CD4-positive, alpha-beta T cell treated with Interferon alpha-2 for 1 hour (primary cell): ENCODE results near the gene CLDN9.
A peak's percentile ranks its signal among the peaks of the same experiment; 100 is the strongest.

Experiments used
- DNase-seq, 2 donors: peaks; one replicate each; pipeline ENCODE4 v3.0.0-alpha.2; 2020 to 2022

The CLDN9 gene

DNA sequence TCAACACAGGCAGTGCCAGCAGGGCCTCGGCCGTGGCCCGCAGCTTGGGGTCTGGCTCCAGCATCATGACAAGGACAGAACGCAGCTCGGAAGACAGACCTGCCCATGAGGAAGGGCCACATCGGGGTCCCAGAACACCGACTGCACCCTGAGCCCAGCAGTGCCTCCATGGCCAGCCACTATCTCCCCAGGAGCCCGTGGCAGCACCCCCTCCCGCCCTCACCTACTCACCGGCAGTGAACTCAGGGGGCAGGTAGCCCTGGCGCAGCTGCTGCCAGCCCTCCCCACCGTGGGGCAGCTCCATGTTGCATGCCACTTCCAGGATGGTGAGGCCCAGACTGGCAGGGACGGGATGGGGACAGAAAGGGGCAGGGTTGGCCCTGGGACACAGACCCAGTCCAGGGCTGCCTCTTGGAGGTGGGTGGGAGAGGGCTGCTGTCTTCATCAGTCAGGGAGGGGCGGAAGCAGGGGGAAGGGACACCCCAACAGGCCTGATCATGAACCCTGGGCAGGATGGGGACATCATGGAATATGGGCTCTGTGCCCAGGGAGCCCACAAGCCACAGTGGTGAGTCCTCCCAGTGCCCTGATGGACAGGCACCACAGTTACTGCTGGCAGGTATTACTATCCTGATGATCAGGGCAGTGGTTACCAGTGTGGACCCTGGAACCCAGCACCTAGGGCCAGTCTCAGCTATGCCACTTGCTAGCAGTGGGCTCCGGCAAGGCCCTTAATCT, 38.2 kb upstream of the CLDN9 start:
- no peak for DNase-seq

DNA sequence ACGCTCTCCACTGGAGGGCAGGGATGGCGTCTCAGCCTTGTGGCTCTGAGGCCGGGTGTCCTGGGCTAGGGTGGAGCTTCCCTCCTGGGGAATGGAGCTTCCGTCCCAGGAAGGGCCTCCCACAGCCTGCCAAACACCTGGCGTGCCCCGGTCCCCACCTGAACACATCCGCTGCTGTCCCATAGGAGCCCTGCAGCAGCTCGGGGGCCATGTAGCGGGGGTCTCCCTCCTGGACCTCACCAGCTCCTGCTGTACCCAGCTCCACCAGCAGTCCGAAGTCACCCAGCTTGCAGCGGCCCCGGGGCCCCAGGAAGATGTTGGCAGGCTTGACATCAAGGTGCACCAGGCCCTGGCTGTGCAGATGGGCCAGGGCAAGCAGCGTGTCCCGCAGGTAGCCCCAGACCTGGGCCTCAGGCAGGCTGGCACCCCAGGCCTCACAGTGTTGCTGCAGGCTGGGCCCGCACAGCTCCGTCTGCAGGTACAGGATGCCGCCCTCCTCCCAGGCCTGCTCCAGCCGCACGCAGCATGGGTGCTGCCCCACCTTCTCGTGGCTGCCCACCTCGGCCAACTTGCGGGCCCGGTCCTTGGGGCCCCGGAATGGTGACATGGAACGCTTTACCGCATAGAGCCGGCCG, 37.4 kb upstream of the CLDN9 start:
- DNase-seq = no peak

DNA sequence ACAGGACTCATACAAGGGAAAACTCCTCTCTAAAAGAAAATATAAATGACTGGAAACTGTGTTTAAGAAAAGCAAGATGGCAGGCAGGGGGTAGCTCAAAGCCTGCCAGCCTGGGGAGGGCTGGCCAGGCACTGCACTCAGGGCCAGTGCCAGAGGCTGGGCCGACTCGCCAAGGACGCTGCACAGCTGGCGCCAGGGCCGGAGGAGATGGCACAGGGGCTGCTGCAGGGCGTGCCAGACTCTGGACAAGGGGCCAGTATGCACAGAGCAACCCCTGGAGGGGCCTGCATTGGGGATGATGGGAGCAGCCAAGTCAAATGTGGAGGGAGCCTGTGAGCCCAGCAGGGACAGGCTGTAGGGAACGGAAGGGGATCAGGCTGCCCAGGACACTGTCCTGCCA, 36.5 kb upstream of the CLDN9 start:
- no peak for DNase-seq

DNA sequence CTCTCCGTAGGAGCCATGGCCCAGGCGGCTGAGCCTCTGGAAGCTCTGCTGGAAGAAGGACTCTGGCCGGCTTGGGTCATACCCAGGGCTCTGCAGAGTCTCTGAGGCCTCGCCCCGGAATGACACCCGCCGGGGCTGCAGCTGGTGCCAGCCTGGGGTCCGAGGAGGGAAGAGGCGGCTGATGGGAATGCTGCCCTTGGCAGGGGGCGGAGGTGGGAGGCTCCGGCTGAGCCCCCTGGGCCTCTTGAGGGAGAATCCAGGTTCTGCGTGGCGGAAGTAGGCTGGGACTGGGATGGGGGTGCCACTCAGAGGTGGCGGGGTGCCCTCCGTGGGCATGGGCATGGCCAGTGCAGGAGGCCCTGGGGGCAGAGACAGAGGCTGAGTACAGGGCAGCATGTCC, 36.0 kb upstream of the CLDN9 start:
- no peak for DNase-seq

DNA sequence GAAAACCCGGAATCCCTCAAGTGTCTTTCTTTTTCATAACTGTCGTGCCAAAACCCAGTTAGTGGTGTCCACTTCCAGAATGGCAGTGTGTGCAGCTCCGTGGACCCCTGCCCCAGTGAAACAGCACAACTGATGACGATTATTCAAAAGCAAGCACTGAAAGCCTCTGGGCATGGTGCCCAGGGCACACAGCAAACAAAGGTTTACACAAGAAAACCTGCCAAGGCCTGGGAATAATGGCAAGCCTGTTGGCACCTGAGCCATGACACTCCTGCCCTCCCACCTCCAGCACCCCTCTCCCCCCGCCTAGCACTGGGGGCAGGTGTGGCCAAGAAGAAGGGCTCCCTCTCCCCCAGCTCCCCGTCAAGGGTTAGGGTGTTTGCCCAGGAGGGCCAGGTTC, 35.3 kb upstream of the CLDN9 start:
- no peak for DNase-seq

DNA sequence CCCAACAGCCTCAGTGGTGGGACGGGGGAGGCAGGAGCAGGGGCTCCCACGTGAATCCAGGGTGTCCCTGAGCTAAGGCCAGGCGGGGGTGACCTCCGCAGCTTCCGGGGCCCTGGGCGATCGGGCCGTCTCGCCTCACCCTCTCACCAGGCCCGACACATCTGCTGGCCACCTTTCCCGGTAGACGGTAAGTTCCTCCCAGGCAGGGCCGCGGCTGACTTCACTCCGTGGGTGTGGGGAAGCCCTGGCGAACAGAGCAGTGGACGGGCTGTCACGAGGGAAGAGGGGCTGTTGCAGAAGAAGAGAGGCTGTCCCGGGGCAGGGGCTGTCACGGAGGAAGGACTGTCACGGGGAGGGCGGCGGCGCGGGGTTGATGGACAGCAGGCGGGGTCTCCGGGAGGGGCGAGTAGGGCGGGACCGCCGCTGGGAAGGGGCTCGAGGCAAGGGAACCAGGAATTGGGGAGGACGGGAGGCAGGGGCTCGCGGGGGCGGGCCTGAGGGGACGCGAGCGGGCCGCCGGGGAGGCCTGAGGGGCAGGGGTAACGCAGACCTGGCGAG, 33.0 kb upstream of the CLDN9 start:
- no peak for DNase-seq

DNA sequence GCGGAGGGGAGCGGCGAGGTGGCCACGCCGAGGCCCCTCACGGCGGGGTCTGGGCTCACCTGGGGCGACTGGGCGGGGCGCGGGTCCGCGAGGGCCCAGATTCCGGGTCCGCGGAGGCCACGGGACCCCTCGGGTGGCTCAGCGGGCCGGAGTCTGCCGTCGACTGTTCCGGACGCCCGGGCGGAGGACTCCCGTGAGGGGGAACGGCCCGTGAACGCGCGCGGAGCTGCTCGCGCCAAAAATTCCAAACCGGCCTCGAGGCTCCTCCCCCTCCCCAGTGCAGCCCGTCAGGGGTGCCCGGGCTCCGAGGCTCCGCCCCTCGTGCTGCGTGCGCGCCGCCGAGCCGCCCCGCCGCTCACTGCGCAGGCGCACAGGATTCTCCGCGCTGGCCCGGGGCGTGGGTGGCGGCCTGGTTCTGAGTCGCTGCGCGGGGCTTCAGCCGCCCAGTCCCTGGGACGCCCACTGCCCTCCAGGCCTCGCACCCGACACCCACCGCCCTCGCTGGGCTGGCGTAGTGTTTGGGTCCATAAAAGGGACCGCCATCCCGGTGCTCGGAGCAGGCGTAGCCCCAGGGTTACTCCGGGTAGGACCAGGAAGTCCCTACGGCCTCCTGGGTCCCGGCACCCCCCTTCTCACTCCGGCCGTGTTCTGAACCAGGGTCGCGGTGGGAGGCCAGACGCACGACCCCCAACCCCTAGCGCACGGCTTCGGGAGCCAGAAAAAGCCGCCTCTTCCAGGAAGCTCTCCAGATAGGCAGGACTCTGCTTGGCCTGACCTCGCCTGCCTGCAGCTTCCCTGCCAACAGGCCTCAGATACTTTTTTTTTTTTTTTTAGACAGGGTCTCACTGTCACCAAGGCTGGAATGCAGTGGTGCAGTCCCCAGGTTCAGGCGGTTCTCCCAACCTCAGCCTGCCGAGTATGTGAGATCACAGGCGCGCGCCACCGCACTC, 32.2 kb upstream of the CLDN9 start, which contains the start of gene PKMYT1:
TSS of gene PKMYT1 (minus strand) at position 220 of the 950 bp plus-strand sequence. CDS start 789 bp downstream, outside the sequence.
- DNase-seq = peak; percentile 92 to 96

DNA sequence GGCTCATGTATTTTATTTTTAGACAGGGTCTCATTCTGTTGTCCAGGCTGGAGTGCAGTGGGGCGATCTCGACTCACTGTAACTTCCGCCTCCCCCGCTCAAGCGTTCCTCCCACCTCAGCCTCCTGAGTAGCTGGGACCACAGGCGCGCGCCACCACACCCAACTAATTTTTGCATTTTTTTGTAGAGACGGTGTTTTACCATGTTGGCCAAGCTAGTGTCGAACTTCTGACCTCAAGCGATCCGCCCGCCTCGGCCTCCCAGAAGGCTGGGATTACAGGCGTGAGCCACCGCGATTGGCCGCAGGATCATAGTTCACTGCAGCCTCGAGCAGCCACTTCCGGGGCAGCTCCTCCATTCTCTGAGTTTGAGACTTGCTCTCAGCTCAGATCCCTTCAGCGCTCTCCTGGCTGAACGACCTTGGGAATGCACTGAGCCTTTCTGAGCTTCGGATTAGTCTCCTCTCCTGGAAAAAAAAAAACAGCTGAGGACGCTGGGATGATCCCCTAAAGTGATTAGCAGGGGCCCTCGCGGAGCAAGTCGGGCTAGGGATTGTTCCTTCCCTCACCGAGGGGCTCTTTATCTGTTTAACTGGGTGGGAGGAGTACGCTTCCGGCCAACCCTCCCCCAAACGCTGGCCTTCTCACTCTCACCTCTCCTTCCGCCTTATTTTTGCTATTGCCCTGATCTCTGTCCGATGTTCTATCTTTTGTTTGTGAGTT, 31.4 kb upstream of the CLDN9 start:
- DNase-seq = no peak

DNA sequence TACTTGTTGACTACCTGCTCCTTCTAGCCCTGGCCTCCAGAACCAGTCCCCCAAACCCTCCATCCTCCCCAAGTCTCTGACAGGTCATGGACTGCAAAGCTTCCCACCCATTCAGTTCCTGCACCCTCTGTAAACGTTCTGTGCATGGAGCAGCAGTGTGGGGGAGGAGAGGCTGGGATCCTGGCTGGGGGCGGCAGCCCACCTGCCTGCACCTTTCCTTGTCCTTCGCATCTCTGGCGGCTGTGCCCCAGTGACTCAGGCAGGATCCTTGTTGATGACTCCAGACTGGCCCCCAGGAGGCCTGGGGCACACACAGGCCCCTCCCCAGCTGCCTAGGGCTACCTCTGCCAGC, 30.8 kb upstream of the CLDN9 start:
- DNase-seq = no peak

DNA sequence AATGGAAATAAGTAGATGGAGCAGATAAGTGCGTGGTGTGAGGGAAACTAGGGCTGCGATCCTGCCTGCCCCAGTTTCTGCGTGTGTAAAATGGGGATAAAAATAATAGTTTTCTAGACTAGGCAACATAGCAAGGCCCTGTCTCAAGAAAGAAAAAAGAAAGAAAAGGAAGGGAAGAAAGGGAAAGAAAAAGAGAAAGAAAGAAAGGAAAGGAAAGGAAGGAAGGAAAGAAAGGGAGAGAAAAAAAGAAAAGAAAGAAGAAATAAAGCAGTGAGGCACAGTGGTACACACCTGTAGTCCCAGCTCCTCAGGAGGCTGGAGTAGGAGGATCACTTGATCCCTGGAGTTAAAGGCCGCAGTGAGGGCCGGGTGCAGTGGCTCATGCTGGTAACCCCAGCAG, 30.3 kb upstream of the CLDN9 start:
- no peak for DNase-seq

DNA sequence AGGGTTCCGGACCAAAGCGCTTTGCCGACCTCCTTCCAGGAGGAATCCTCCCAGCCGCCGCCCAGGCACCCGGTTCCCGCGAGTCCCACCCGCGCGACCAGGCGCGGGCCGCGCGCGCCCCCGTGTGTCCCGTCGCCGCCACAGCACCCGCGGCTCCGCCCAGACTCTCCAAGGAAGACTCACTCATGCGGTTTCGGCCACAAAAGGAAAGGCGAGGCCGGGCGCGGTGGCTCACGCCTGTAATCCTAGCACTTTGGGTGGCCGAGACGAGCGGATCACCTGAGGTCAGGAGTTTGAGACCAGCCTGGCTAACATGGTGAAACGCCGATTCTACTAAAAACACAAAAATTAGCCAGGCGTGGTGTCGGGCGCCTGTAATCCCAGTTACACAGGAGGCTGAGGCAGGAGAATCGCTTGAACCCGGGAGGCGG, 29.0 kb upstream of the CLDN9 start:
- DNase-seq = peak; percentile 63 to 74

DNA sequence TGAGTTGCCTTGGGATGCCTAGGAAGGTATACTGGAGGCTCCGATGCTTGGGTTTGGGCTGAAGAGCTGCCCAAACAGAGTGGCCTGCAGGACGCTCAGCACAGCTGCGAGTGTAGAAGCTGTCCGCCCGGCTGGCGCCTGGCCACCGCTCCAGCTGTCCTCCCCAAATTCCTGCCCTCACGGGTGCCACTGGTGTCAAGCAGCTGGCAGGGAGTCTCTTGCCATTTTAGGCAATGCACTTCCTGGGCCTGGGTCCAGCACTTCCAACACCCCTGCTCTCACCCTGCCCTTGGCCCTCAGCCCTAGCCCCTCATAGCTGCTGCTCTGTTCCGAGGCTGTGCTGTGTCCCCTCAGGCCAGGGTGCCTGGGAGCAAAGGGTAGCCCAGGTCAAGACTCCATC, 27.3 kb upstream of the CLDN9 start:
- DNase-seq = no peak

DNA sequence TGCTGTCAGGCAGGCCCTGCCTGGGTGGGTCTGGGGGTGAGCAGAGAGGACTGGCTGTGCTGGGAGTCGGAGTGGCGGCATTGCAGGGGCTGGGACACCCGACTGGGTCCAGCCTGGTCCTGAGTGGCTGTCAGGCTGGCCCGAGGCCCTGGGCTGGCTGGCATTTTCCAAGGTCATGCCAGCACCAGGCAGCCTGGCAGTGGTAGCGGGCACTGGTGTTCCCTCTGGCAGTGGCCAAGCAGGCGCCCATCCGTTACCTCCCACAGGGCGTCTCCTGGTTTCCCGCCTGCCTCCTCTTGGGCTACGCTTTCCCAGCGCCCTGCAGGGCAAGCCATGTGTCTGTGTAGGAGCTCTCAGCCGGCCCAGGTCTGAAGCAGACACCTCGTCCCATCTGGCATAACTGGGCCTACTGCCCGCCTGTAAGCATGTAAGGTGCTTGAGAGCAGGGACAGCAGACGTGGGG, 26.8 kb upstream of the CLDN9 start:
- no peak for DNase-seq

DNA sequence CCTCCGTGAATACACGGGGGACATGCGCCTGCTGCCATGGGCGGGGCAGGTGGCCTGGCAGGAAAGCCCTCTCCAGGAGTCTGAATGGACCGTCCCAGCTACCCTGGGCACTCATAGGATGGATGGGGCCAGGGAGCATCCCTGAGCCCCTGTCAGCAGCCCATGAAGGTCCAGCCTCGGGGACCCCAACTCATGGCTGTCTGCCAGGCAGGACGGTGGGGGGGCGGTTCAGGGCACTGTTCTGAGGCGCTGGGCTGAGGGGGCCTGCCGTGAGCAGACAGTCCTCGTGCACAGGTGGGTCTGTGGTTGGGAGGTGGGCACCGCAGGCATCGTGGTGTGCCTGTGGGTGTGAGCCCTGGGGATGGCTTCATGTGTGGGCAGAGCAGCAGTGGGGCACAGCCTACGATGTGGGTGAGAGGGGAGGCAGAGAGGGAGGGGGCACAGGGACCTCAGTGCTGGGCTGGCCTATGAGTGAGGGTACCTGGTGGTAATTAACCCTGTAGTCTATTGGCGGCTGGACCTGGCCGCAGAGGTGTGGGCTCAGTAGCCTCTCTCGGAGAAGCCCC, 26.0 kb upstream of the CLDN9 start:
- no peak for DNase-seq

DNA sequence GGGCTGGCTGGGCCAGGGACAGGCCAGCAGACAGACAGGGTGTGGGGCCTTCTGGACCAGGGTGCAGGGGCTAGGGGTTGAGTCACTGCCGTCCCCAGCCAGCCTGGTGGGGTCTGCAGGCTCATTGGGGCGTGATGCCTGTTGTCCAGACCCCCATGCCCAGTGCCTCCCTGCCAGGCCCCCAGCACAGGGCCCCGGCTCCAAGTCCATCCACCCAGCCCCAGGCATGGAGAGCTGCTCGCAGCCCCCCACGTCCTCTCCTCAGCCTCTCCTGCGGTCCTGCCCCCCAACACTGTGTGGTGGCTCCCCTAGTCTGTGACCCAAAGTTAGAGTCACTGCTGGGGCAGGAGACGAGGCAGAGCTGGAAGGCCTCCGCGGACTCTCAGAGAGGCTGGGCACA, 25.4 kb upstream of the CLDN9 start:
- DNase-seq = no peak

DNA sequence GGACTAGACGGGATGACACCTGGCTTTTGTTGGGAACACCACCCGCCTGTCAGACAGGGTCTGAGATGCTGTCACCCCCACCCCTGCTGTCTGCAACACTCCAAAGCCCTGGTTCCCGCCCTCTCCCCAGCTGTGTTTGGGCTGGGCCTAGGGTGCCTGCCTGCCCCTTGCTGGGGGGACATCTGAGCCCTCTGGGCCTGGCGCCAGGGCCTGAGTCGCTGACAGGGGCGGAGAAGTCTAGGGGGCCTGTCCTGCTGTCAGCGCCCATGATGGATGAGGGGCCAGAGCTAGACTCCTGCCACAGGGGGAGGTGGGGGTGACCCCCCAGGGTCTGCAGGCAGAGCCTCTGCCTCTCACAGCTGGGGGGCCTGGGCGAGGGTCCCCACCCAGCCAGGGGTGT, 24.9 kb upstream of the CLDN9 start:
- no peak for DNase-seq

DNA sequence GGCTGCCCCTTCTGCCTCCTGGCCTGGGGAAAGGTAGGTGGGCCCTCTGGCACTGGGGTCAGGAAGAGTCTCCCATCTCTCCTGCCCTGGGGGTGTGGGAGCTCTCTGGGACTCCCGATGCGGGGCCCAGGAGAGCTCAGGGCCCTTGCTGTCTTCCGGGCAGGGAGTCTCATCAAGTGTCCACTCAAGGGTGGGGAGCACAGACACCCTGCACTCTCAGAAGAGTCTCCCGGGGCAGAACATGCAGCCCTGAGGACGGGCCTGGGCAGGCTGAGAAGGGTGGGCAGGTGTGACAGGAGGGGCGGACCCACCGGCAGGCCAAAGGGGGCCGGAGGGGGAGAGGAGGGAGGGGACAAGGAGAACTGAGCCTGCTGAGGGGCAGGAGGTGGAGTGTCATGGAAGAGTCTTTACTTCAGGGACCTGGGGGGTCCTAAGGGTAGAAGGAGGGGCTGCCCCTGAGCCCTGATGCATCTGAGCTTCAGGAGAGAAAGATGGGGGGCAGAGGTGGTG, 24.1 kb upstream of the CLDN9 start:
- DNase-seq = no peak

DNA sequence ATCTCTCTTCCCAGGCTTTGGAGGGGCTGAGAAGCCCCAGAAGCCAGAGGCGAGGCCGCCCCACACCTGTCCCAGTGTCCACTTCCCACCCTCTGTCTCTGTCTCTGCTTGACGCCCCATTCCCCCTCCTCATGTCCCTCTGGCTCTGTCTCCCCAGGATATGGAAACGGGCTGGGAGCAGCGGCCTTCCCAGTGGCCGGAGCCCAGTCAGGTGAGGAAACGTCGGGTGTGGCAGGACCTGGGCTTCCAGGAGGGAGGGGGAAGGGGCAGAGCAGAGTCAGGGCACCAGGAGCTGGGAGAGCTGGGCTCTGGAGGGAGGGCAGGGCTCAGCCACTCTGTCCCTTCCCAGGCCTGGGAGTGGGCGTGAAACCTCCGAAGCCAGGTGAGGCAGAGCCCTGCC, 21.8 kb upstream of the CLDN9 start:
- DNase-seq = no peak

DNA sequence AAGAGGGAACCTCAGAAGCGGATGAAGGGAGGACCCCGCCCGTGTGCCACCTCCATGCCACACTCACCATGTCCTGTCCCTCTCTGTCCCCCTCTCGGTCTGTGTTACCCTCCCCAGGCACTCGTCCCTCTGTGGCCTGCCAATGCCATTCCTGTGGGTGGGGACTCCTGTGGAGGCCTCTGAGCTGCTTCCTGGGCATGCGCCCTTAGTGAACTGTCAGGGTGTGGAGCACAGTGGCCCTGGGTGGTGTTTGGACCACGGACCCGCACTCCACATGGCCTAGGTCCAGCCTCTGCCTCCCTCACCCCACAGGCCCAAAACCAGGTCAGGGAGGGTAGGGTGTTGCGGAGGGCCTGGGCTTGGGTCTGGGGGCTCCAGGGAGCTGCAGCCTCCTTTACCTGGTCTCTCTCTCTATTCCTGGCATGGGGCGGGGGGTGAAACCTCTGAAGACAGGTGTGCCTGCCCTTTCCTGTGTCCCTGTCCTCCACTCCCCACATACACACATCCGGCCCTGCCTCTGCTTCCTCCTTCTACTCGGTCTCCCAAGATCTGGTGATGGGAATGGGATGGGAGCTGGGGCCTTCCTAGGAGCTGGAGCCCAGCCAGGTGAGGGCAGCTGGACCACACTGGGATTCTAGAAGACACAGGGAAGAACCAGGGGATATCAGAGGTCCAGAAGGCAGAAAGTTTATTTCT, 21.0 kb upstream of the CLDN9 start:
- DNase-seq = no peak

DNA sequence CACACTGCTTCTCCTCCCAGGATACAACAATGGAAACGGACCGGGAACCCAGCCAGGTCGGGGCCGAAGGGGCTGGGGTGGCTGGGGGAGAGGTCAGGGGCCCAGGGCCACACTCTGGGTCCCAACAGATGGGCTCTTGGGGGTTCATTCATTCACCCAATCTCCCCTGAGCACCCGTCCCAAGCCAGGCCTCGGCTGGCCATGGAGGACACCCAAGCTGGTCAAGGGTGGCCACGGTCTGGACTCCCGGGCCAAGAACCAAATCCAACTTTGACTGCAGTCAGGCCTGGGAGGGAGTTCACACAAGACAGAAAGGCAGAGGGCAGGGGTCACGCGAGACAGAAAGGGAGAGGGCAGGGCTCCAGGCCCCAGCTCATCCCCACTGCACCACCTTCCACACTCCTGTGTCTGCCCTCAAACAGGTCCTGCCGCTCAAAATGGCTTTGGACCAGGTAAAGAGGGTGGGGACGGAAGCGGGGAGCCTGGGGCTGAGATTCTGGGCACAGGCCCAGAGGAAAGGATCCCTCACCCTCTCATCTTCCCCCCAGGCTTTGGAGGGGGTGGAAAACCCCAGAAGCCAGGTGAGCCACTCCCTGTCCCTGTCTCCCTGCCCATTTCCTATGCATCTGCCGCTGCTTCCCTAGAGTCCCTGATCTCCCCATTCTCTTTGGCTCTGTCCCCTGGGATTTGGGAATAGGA, 20.2 kb upstream of the CLDN9 start:
- no peak for DNase-seq

DNA sequence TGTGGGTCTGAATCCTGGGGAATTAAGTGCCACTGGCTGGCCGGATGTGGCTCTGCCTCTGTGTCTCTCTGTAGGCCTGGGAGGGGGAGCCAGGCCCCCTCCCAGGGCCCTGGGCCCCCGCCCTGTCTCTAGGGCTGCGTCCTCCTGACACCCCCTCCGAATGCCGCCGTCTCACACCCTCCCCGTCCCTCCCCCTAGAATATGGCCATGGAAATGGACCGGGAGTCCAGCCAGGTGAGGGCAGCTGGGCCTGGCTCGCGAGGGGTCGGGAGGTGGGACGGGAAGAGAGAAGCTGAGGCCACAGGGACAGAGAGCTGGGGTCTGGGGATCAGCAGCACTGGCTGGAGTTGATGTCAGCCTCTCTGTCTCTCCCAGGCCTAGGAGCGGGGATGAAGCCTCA, 16.4 kb upstream of the CLDN9 start:
- DNase-seq = no peak
